HL-60 (cell line): ENCODE measurements around the gene RERE.

Experiments used
- CTCF ChIP-seq: IDR thresholded peaks from one replicate; pipeline ENCODE4 v1.5.1; 2011; ENCODE audit warnings: low read length, control low read depth, inconsistent platforms; ENCODE audit not compliant: insufficient read depth
- GABPA ChIP-seq: IDR thresholded peaks from 2 replicates; pipeline ENCODE4 v1.6.1; 2012; ENCODE audit warnings: low read depth
- POLR2AphosphoS5 ChIP-seq: IDR thresholded peaks from 2 replicates; pipeline ENCODE4 v1.6.1; 2012; ENCODE audit warnings: low read depth
- SPI1 ChIP-seq: IDR thresholded peaks from 2 replicates; pipeline ENCODE4 v1.6.1; 2012; ENCODE audit warnings: low read depth, mild to moderate bottlenecking, borderline replicate concordance

- no peak for TF ChIP-seq CTCF
- no peak for TF ChIP-seq SPI1
- no peak for TF ChIP-seq POLR2AphosphoS5
- no peak for TF ChIP-seq GABPA
These were observed 428.5 kb downstream of the RERE start for GRCh38 chr1:8388732-8389562.
